GM12878 (cell line): Measurements from ENCODE around the gene KLHL26. TPM values are rescaled to one million over a fixed set of nuclear protein-coding genes. Genes with fewer than 3 reads are reported as not detected.

Source experiments
- ATAC-seq: fragments of 200-7000 bp; cut with Tn5 transposase; 3 replicates; pipeline ENCODE4 v1.9.1; 2020; ENCODE audit warnings: mild to moderate bottlenecking, moderate library complexity
- BruUV-seq: library from RNA; stranded (reverse); fragments of 400-500 nt; replicated peaks from 2 replicates; lab custom pipeline; 2021; lab: Mats Ljungman, UMichigan
- CTCF ChIA-PET: fragments of 300-600 bp; sonication (Branson Sonifier 250); formaldehyde crosslinking; extraction: SDS; loops from one replicate; lab custom pipeline; 2021; ENCODE audit warnings: inconsistent platforms; lab: Yijun Ruan, JAX
- POLR2A ChIA-PET: fragments of 350-600 bp; formaldehyde crosslinking; extraction: SDS; loops from one replicate; lab custom pipeline; 2021; ENCODE audit warnings: inconsistent platforms; lab: Charles Lee
- RAD21 ChIA-PET: fragments of 300-600 bp; sonication (Branson Sonifier 250); formaldehyde crosslinking; loops from one replicate; lab custom pipeline; 2023; ENCODE audit warnings: antibody characterized with exemption; ENCODE audit not compliant: unreplicated experiment; lab: Charles Lee
- SMC1A ChIA-PET: fragments of 300-600 bp; sonication (Branson Sonifier 250); formaldehyde crosslinking; loops from one replicate; lab custom pipeline; 2023; ENCODE audit not compliant: unreplicated experiment, uncharacterized antibody; lab: Charles Lee
- DNase-seq: peaks from one replicate; pipeline ENCODE4 v3.0.0-alpha.2; 2011; ENCODE audit warnings: low read depth, low spot score
- FAIRE-seq: peaks from 3 replicates; lab custom pipeline; 2011; peaks lifted over from hg19 to GRCh38; lab: Jason Lieb, UNC
- H2AFZ ChIP-seq: 2 replicates; pipeline ENCODE4 v1.6.0; 2011; ENCODE audit warnings: low read depth, low read length, control low read depth; ENCODE audit not compliant: control insufficient read depth
- H3K27ac ChIP-seq: 2 replicates; pipeline ENCODE4 v1.5.1; 2011; ENCODE audit warnings: control low read depth; ENCODE audit not compliant: control insufficient read depth, insufficient read depth
- H3K27me3 ChIP-seq, 2 experiments: replicated peaks in 1 of 2; 2 replicates each; pipeline versions ENCODE4 v1.6.0 to v1.6.1; 2011; ENCODE audit warnings: low read length in 1 of 2; ENCODE audit not compliant: control insufficient read depth in 2 of 2, insufficient read depth in 2 of 2
- H3K36me3 ChIP-seq, 2 experiments: 2 replicates each; pipeline ENCODE4 v1.5.1; 2011; ENCODE audit warnings: low read length in 1 of 2; ENCODE audit not compliant: control insufficient read depth in 2 of 2, insufficient read depth in 2 of 2
- H3K4me1 ChIP-seq: 2 replicates; pipeline ENCODE4 v1.6.1; 2011; ENCODE audit warnings: mild to moderate bottlenecking, low read length, moderate library complexity, mixed read lengths; ENCODE audit not compliant: control insufficient read depth, insufficient read depth
- H3K4me2 ChIP-seq: 2 replicates; pipeline ENCODE4 v1.6.0; 2011; ENCODE audit warnings: control low read depth; ENCODE audit not compliant: control insufficient read depth, insufficient read depth
- H3K4me3 ChIP-seq: fragments of 200-600 bp; sonication (generic); 2 replicates; pipeline ENCODE4 v1.5.1; 2016
- H3K79me2 ChIP-seq: 2 replicates; pipeline ENCODE4 v1.6.0; 2011; ENCODE audit warnings: low read length; ENCODE audit not compliant: control insufficient read depth, insufficient read depth
- H3K9ac ChIP-seq: 2 replicates; pipeline ENCODE4 v1.8.0; 2011; ENCODE audit warnings: low read length, control low read depth, mixed read lengths; ENCODE audit not compliant: control insufficient read depth, insufficient read depth
- H3K9me3 ChIP-seq: replicated peaks from 3 replicates; pipeline ENCODE4 v1.5.1; 2011; ENCODE audit warnings: mild to moderate bottlenecking, low read length; ENCODE audit not compliant: control insufficient read depth, insufficient read depth
- H4K20me1 ChIP-seq: 2 replicates; pipeline ENCODE4 v1.6.0; 2011; ENCODE audit not compliant: control insufficient read depth, insufficient read depth
- BCLAF1 ChIP-seq: fragments of 450-650 bp; IDR thresholded peaks from 2 replicates; pipeline ENCODE4 v1.6.1; 2017; ENCODE audit warnings: antibody characterized with exemption, mild to moderate bottlenecking, moderate library complexity
- DPF2 ChIP-seq: fragments of 450-650 bp; IDR thresholded peaks from 2 replicates; pipeline ENCODE4 v1.6.1; 2017; ENCODE audit warnings: mild to moderate bottlenecking
- FOS ChIP-seq: IDR thresholded peaks from 3 replicates; pipeline ENCODE4 v1.6.1; 2011; ENCODE audit warnings: borderline replicate concordance; ENCODE audit not compliant: insufficient read length; ENCODE audit errors: extremely low read depth
- IRF3 ChIP-seq: fragments of 450-650 bp; IDR thresholded peaks from 2 replicates; pipeline ENCODE4 v1.6.1; 2014; ENCODE audit warnings: mild to moderate bottlenecking
- MXI1 ChIP-seq: fragments of 150-350 bp; IDR thresholded peaks from 2 replicates; pipeline ENCODE4 v1.6.1; 2011; ENCODE audit warnings: low read depth, mild to moderate bottlenecking, inconsistent platforms, low read length, improper control_type of control experiment
- NFXL1 ChIP-seq: fragments of 450-650 bp; IDR thresholded peaks from 2 replicates; pipeline ENCODE4 v1.6.1; 2017; ENCODE audit warnings: antibody characterized with exemption, mild to moderate bottlenecking, borderline replicate concordance
- TAF1 ChIP-seq: IDR thresholded peaks from 2 replicates; pipeline ENCODE4 v1.6.1; 2011; ENCODE audit warnings: mild to moderate bottlenecking, low read depth, low read length, borderline replicate concordance
- ZNF24 ChIP-seq: fragments of 450-650 bp; IDR thresholded peaks from 2 replicates; pipeline ENCODE4 v1.6.1; 2017; ENCODE audit warnings: antibody characterized with exemption, mild to moderate bottlenecking
- ZNF687 ChIP-seq: fragments of 450-650 bp; IDR thresholded peaks from 2 replicates; pipeline ENCODE4 v1.6.1; 2017; ENCODE audit warnings: mild to moderate bottlenecking, moderate library complexity
- ZZZ3 ChIP-seq: IDR thresholded peaks from 2 replicates; pipeline ENCODE4 v1.6.1; 2011; ENCODE audit warnings: low read depth; ENCODE audit not compliant: control insufficient read depth, insufficient read length
- WGBS: methylation state at CpG from one replicate; pipeline ENCODE4 v1.1.6; 2016; ENCODE audit warnings: low lambda C conversion rate; ENCODE audit not compliant: insufficient replicate concordance, insufficient coverage; ENCODE audit errors: missing lambda C conversion rate; 5-methylcytosine and 5-hydroxymethylcytosine counted together
- in situ Hi-C: fragments of 300-500 bp; cut with MboI; formaldehyde crosslinking; loops from 9 replicates; pipeline ENCODE4 v1.14.3; 2018; ENCODE audit warnings: mixed read lengths
- intact Hi-C: fragments of 100-400 bp; cut with micrococcal nuclease; formaldehyde crosslinking; loops from one replicate; pipeline ENCODE4 v1.14.2; 2022; ENCODE audit not compliant: unreplicated experiment
- polyA plus RNA-seq, 11 experiments: library from polyadenylated mRNA; depleted of rRNA in 4 of 11; unstranded in 6 of 11; stranded (reverse) in 5 of 11; fragments of >200 nt; fragmentation: Nextera tagmentation in 4 of 11; fragmentation: Illumina TruSeq in 1 of 11; extraction: Ambion mirVana in 4 of 11; extraction: Trizol in 1 of 11; gene quantifications; 1 replicate in 1 of 11; 2 replicates in 10 of 11; pipeline versions ENCODE4 v1.2.1 to v1.2.3, GENCODE V29; 2011 to 2016; ENCODE audit warnings: inconsistent platforms in 2 of 11, missing spikeins in 2 of 11, low read depth in 1 of 11
- total RNA-seq, 4 experiments: library from RNA; depleted of rRNA in 3 of 4; stranded (reverse); fragments of >200 nt in 3 of 4; fragmentation: Illumina TruSeq in 1 of 4; extraction: Trizol in 1 of 4; gene quantifications; 2 replicates each; pipeline versions ENCODE4 v1.2.1 to v1.2.3, GENCODE V29; 2013 to 2021

Gene KLHL26
- total and polyA plus RNA-seq, 10 of the 15 experiments (the other 5 are each of a cell fraction or from before 2014, with no cell fraction given), result 0.18 to 14.6 (median 2.9) TPM

GRCh38 chr19:18645035-18645511 is 8.2 kb downstream of the KLHL26 start:
- CTCF ChIA-PET, result interaction anchor here (1.1 to 1.7 kb wide), 2 partner anchors 51 to 101 kb away, joined by 3 to 6 read pairs; no protein-coding TSS in a partner anchor
- 87% methylated on average over 13 of the region's 13 CpGs for WGBS

More at GRCh38 chr19:18645035-18645511, 8.2 kb downstream of the KLHL26 start:
- Histone ChIP-seq H2AFZ (no peak overlapping the region), H3K9me3 (no peaks in the 10 kb centered on the region), H3K36me3 (no peaks in the 10 kb centered on the region; a peak in 2 of 4 replicates), H3K4me2 (no peak overlapping the region), H4K20me1 (peaks cover 6% of the 10 kb centered on the region; the same call in 1 of the 2 replicates), H3K4me1 (peaks cover 17% of the 10 kb centered on the region), H3K27me3 (no peaks in the 10 kb centered on the region), H3K27ac (no peak overlapping the region), H3K4me3 (no peak overlapping the region), H3K79me2 (no peaks in the 10 kb centered on the region; the same call in 1 of the 2 replicates), H3K9ac (no peak overlapping the region)
- POLR2A ChIA-PET, result interaction anchor here (0.5 to 0.6 kb wide), 2 partner anchors 42 to 142 kb away, joined by 3 to 8 read pairs; no protein-coding TSS in a partner anchor
- FAIRE-seq, result no peak
- intact Hi-C loops, result no loop called here
- no peak for ATAC-seq
- SMC1A ChIA-PET, result no interaction called here
- RAD21 ChIA-PET, result no interaction called here
- BruUV-seq, result no TSS peak
- TF ChIP-seq BCLAF1 (no peak), TAF1 (no peak), DPF2 (no peak), FOS (no peak), MXI1 (no peak), IRF3 (no peak), ZNF24 (no peak), NFXL1 (no peak), ZZZ3 (no peak), ZNF687 (no peak)
- no peak for DNase-seq
- in situ Hi-C loops, result no loop called here
